Thymus (tissue), 14 donors: ENCODE measurements around the gene SORBS2. TPM values are rescaled to one million over a fixed set of nuclear protein-coding genes. Genes with fewer than 3 reads are reported as not detected.
"Not testable (repeated sequence)": the region's sequence is repeated elsewhere in the genome, so short reads cannot be mapped to it uniquely, and the experiment has no call there.

Experiments
- DNase-seq, 9 donors: peaks; one replicate each; pipeline ENCODE4 v3.0.0-alpha.2; 2013; ENCODE audit warnings: low spot score in 9 of 9, low read depth in 6 of 9, missing footprints in 1 of 9
- H3K27ac ChIP-seq, 2 donors: one replicate each; pipeline ENCODE4 v1.5.1; 2013; ENCODE audit warnings: control low read depth in 1 of 2, low read depth in 1 of 2, low read length in 1 of 2, mild to moderate bottlenecking in 1 of 2, moderate library complexity in 1 of 2
- H3K27me3 ChIP-seq, 2 donors: one replicate each; pipeline ENCODE4 v1.5.1; 2013; ENCODE audit warnings: low read length in 1 of 2; ENCODE audit not compliant: control insufficient read depth in 2 of 2, insufficient read depth in 1 of 2
- H3K36me3 ChIP-seq, 2 donors: one replicate each; pipeline ENCODE4 v1.5.1; 2013; ENCODE audit warnings: low read length in 1 of 2, mild to moderate bottlenecking in 1 of 2, moderate library complexity in 1 of 2; ENCODE audit not compliant: control insufficient read depth in 2 of 2, insufficient read depth in 2 of 2
- H3K4me1 ChIP-seq, 2 donors: one replicate each; pipeline ENCODE4 v1.5.1; 2013; ENCODE audit warnings: low read length in 2 of 2; ENCODE audit not compliant: control insufficient read depth in 2 of 2, insufficient read depth in 2 of 2
- H3K4me3 ChIP-seq, 2 donors: one replicate each; pipeline ENCODE4 v1.5.1; 2013; ENCODE audit warnings: low read length in 2 of 2, control low read depth in 1 of 2, mild to moderate bottlenecking in 1 of 2
- H3K9me3 ChIP-seq, 2 donors: one replicate each; pipeline ENCODE4 v1.5.1; 2013; ENCODE audit warnings: low read length in 1 of 2, mild to moderate bottlenecking in 1 of 2; ENCODE audit not compliant: control insufficient read depth in 2 of 2, insufficient read depth in 1 of 2
- WGBS: extraction: QIAGEN DNeasy Blood & Tissue Kit; methylation state at CpG from one replicate; pipeline ENCODE4 v1.1.7; 2013; 5-methylcytosine and 5-hydroxymethylcytosine counted together
- long read RNA-seq, 10 donors: transcript quantifications; one replicate each; lab custom pipeline, GENCODE V29; 2026
- polyA plus RNA-seq: library from polyadenylated mRNA; stranded (reverse); fragments of 200-250 nt; gene quantifications from one replicate; pipeline ENCODE4 v1.2.3, GENCODE V29; 2013
- total RNA-seq: library from RNA; stranded (reverse); fragments of 120-200 nt; gene quantifications from one replicate; pipeline ENCODE4 v1.2.4, GENCODE V29; 2013
- donor health status: healthy.

The SORBS2 gene
- total RNA-seq (13.8 TPM), polyA plus RNA-seq (78.6 TPM)
- long read RNA-seq, donor 1 = 0 reads
- long read RNA-seq, donor 2 = 0 reads
- long read RNA-seq, donor 3, full-length matches to known transcripts = 5 of 5 reads
- long read RNA-seq, donor 3, partial matches to known transcripts = 0 of 5 reads
- long read RNA-seq, donor 3, other reads (novel, unspliced or antisense) = 0 of 5 reads
- long read RNA-seq, donor 4, partial matches to known transcripts = 0 of 3 reads
- long read RNA-seq, donor 4, other reads (novel, unspliced or antisense) = 0 of 3 reads
- long read RNA-seq, donor 5, partial matches to known transcripts = 0 of 5 reads
- long read RNA-seq, donor 5, other reads (novel, unspliced or antisense) = 0 of 5 reads
- long read RNA-seq, donor 6, partial matches to known transcripts = 0 of 1 reads
- long read RNA-seq, donor 6, other reads (novel, unspliced or antisense) = 0 of 1 reads
- long read RNA-seq, donor 7, partial matches to known transcripts = 0 of 2 reads
- long read RNA-seq, donor 7, other reads (novel, unspliced or antisense) = 0 of 2 reads
- long read RNA-seq, donor 8, partial matches to known transcripts = 0 of 1 reads
- long read RNA-seq, donor 8, other reads (novel, unspliced or antisense) = 0 of 1 reads
- long read RNA-seq, donor 9, partial matches to known transcripts = 0 of 4 reads
- long read RNA-seq, donor 9, other reads (novel, unspliced or antisense) = 0 of 4 reads
- long read RNA-seq, donor 10, partial matches to known transcripts = 0 of 3 reads
- long read RNA-seq, donor 10, other reads (novel, unspliced or antisense) = 0 of 3 reads

- 47% methylated on average over 20 of the region's 20 CpGs for WGBS
- Histone ChIP-seq H3K36me3 (no peaks in the 10 kb centered on the region), H3K9me3 (no peaks in the 10 kb centered on the region), H3K4me1 (no peaks in the 10 kb centered on the region), H3K27me3 (no peaks in the 10 kb centered on the region), H3K4me3 (peak within 1 kb of the TSS in 1 of 2 donors; percentile 11), H3K27ac (peak within 1 kb of the TSS in 1 of 2 donors; percentile 38)
- peak in 5 of 9 donors; percentile 7 to 46 (median 22) for DNase-seq
Observed at GRCh38 chr4:185811509-185812364, at the start of gene SORBS2. Gene SORBS2 (minus strand): TSS chr4:185812194. CDS start chr4:185690571, 121,623 bp downstream.

- 14% methylated on average over 7 of the region's 7 CpGs for WGBS
- H3K4me1 ChIP-seq = no peaks in the 10 kb centered on the region
- no peaks in the 10 kb centered on the region for H3K36me3 ChIP-seq
- H3K27me3 ChIP-seq = no peaks in the 10 kb centered on the region
- no peak overlapping the region for H3K27ac ChIP-seq
- H3K4me3 ChIP-seq = no peak overlapping the region
- no peaks in the 10 kb centered on the region for H3K9me3 ChIP-seq
- no peak for DNase-seq
Observed at GRCh38 chr4:185859111-185859510, 47.1 kb upstream of the SORBS2 start.

- 73% methylated on average over 4 of the region's 4 CpGs for WGBS
- not testable (repeated sequence) for H3K27ac ChIP-seq, H3K36me3 ChIP-seq, H3K4me3 ChIP-seq, H3K4me1 ChIP-seq, H3K9me3 ChIP-seq, DNase-seq, H3K27me3 ChIP-seq
Observed at GRCh38 chr4:185857561-185857960, 45.6 kb upstream of the SORBS2 start.

GRCh38 chr4:185853841-185854240, 41.8 kb upstream of the SORBS2 start:
- Histone ChIP-seq H3K27me3 (no peaks in the 10 kb centered on the region), H3K4me1 (no peaks in the 10 kb centered on the region), H3K9me3 (no peaks in the 10 kb centered on the region), H3K4me3 (no peak overlapping the region), H3K27ac (no peak overlapping the region), H3K36me3 (no peaks in the 10 kb centered on the region)
- DNase-seq = no peak
- 98% methylated on average over 3 of the region's 3 CpGs for WGBS

GRCh38 chr4:185852961-185853360, 41.0 kb upstream of the SORBS2 start:
- no peak for DNase-seq
- no peak overlapping the region for H3K4me3 ChIP-seq
- H3K27ac ChIP-seq = no peak overlapping the region
- no peaks in the 10 kb centered on the region for H3K36me3 ChIP-seq
- H3K9me3 ChIP-seq = no peaks in the 10 kb centered on the region
- H3K4me1 ChIP-seq = no peaks in the 10 kb centered on the region
- 6% methylated on average over 1 of the region's 1 CpG for WGBS
- H3K27me3 ChIP-seq = no peaks in the 10 kb centered on the region

DNA sequence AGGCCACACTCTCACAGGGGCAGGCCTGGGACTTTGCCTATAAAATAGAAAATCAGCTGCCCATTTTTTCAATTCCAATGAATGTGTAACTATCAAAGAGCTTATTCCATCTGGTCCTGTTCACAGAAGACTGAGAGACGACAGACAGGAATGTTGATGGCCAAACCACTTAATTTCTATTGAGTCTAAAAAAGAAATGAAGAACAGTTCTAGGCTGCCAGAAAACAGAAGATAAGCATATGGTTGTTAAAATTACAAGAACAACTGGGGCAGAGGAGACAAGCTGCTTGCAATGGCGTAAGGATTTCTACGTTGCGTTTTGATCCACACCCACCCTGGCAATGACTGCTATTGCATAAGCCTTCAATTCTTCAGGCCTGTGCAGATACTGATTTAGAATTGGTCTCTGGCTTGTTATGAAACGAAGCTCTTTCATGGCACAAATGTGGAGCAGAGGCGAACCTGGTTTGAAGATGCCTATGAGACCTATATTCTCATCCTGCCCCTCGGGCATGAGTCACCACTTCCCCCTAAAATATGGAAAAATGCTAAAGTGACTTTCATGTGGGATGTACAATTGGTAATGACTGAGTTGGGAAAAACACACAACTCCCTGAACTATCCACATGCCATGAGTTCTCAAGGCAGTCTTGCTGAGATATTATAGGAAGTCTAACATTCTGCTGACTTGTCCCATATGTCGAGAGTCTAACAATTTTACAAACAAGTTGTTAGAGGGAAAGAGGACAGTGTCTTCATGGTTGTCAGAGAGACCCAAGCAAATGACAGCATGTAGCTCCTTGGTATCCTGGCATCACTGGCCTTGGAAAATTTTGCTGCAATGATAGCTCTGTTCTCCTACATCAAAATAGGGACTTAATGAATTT, 37.9 kb upstream of the SORBS2 start:
- DNase-seq = no peak

DNA sequence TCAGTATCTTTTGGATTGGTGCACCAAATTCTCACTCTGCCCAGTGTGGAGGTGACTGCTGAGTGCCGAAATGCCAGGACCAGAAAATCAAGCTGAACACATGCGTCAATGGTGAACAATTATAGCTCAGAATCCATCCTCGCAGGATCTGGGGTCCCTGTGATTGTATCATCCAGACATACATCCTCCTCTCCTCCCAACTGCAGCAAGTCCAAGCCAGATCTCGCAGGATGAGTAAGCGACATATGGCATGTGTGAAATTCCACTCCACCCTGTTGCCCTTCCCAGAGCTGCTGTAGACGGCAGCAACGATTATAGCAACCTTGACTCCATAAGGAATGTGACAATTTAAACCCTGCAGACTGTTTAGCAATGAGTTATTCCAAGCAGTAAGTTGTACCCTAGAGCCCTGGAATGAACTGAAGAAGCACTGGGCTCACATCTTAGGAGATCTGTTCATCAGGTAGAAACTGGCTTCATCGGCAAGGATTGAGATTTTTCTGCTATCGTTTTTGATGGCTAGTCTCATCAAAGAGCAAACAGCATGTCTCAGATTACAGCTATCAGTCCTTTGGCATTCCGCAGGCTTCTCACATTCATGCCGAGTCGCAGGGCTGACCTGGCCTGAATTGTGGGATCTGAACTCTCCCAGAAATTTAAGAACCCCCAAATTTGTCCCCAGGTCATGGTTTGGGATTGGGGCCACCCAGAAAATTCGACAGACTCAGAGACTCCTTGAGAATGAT, 35.5 kb upstream of the SORBS2 start:
- no peaks in the 10 kb centered on the region for H3K36me3 ChIP-seq
- WGBS = 81% methylated on average over 13 of the region's 13 CpGs
- no peaks in the 10 kb centered on the region for H3K4me1 ChIP-seq
- no peaks in the 10 kb centered on the region for H3K9me3 ChIP-seq
- no peak overlapping the region for H3K4me3 ChIP-seq
- no peak overlapping the region for H3K27ac ChIP-seq
- H3K27me3 ChIP-seq = no peaks in the 10 kb centered on the region
- no peak for DNase-seq

More for the DNA sequence above, 37.9 kb upstream of the SORBS2 start:
- H3K9me3 ChIP-seq = no peaks in the 10 kb centered on the region
- no peaks in the 10 kb centered on the region for H3K36me3 ChIP-seq
- 96% methylated on average over 8 of the region's 8 CpGs for WGBS
- no peaks in the 10 kb centered on the region for H3K4me1 ChIP-seq
- no peak overlapping the region for H3K27ac ChIP-seq
- no peaks in the 10 kb centered on the region for H3K27me3 ChIP-seq
- no peak overlapping the region for H3K4me3 ChIP-seq
